HepG2 (cell line): ENCODE measurements around the gene TAF1B. TPM values are rescaled to one million over a fixed set of nuclear protein-coding genes. Genes with fewer than 3 reads are reported as not detected.
A peak's percentile ranks its signal among the peaks of the same experiment; 100 is the strongest.

Source experiments
- ASH2L ChIP-seq: fragments of 300-600, 200-600 bp; sonication (generic); IDR thresholded peaks from 2 replicates; pipeline ENCODE4 v1.7.0; 2017; ENCODE audit warnings: low read depth, mild to moderate bottlenecking, moderate library complexity, mixed read lengths, low read length; ENCODE audit not compliant: insufficient read length
- ATM ChIP-seq: fragments of 450-650 bp; IDR thresholded peaks from 2 replicates; pipeline ENCODE4 v1.7.1; 2017; ENCODE audit warnings: mild to moderate bottlenecking, borderline replicate concordance
- BRCA1 ChIP-seq: sonication (generic); formaldehyde crosslinking; IDR thresholded peaks from 2 replicates; pipeline ENCODE4 v1.4.0; 2020; ENCODE audit warnings: missing genetic modification reagents
- EHMT2 ChIP-seq: fragments of 200-600 bp; sonication (generic); IDR thresholded peaks from 2 replicates; pipeline ENCODE4 v1.7.0; 2017; ENCODE audit warnings: antibody characterized with exemption, low read depth, low read length, borderline replicate concordance
- GLI4 ChIP-seq: sonication (generic); formaldehyde crosslinking; IDR thresholded peaks from 2 replicates; pipeline ENCODE4 v1.5.1; 2020; ENCODE audit warnings: missing genetic modification reagents, mild to moderate bottlenecking, moderate library complexity, borderline replicate concordance
- HNF4A ChIP-seq: sonication (generic); formaldehyde crosslinking; IDR thresholded peaks from 2 replicates; pipeline ENCODE4 v1.4.0; 2020; ENCODE audit warnings: missing genetic modification reagents
- MAZ ChIP-seq, 2 experiments: sonication (generic) in 1 of 2; formaldehyde crosslinking in 1 of 2; IDR thresholded peaks; 2 replicates each; pipeline versions ENCODE4 v1.5.0 to v1.6.1; 2012 to 2020; ENCODE audit warnings: low read depth in 2 of 2, mild to moderate bottlenecking in 2 of 2, borderline replicate concordance in 1 of 2, improper control_type of control experiment in 1 of 2, low read length in 1 of 2, missing genetic modification reagents in 1 of 2, moderate library complexity in 1 of 2
- NAIF1 ChIP-seq: sonication (generic); formaldehyde crosslinking; IDR thresholded peaks from 2 replicates; pipeline ENCODE4 v1.5.0; 2020; ENCODE audit warnings: mild to moderate bottlenecking, missing genetic modification reagents, borderline replicate concordance
- NR0B2 ChIP-seq: sonication (generic); formaldehyde crosslinking; IDR thresholded peaks from 2 replicates; pipeline ENCODE4 v1.4.0; 2020; ENCODE audit warnings: mild to moderate bottlenecking, missing genetic modification reagents
- NR2F2 ChIP-seq: IDR thresholded peaks from 2 replicates; pipeline ENCODE4 v1.6.1; 2012; ENCODE audit warnings: low read depth, inconsistent platforms, borderline replicate concordance
- PHB2 ChIP-seq: fragments of 450-650 bp; IDR thresholded peaks from 2 replicates; pipeline ENCODE4 v1.6.1; 2018; ENCODE audit not compliant: partially characterized antibody
- SALL1 ChIP-seq: sonication (generic); formaldehyde crosslinking; IDR thresholded peaks from 2 replicates; pipeline ENCODE4 v1.8.0; 2022; ENCODE audit warnings: mild to moderate bottlenecking, missing genetic modification reagents
- SRSF1 ChIP-seq: fragments of 200-400 bp; formaldehyde crosslinking; optimal IDR thresholded peaks from 2 replicates; pipeline ENCODE3; 2017; ENCODE audit warnings: mild to moderate bottlenecking, low read depth, low read length, moderate library complexity
- ZBTB1 ChIP-seq: sonication (generic); formaldehyde crosslinking; IDR thresholded peaks from 2 replicates; pipeline ENCODE4 v1.4.0; 2020; ENCODE audit warnings: missing genetic modification reagents, borderline replicate concordance
- ZFP41 ChIP-seq: sonication (generic); formaldehyde crosslinking; IDR thresholded peaks from 2 replicates; pipeline ENCODE4 v1.4.0; 2020; ENCODE audit warnings: mild to moderate bottlenecking, missing genetic modification reagents, borderline replicate concordance
- ZNF138 ChIP-seq: sonication (generic); formaldehyde crosslinking; IDR thresholded peaks from 2 replicates; pipeline ENCODE4 v1.5.0; 2020; ENCODE audit warnings: mild to moderate bottlenecking, low read depth, missing genetic modification reagents
- ZNF24 ChIP-seq: fragments of 450-650 bp; IDR thresholded peaks from 2 replicates; pipeline ENCODE4 v1.6.1; 2017; ENCODE audit warnings: antibody characterized with exemption, mild to moderate bottlenecking
- ZNF572 ChIP-seq: sonication (generic); formaldehyde crosslinking; IDR thresholded peaks from 2 replicates; pipeline ENCODE4 v1.5.1; 2020; ENCODE audit warnings: mild to moderate bottlenecking, missing genetic modification reagents
- ZNF75D ChIP-seq: sonication (generic); formaldehyde crosslinking; IDR thresholded peaks from 2 replicates; pipeline ENCODE4 v1.8.1; 2023; ENCODE audit warnings: missing genetic modification reagents, mild to moderate bottlenecking, borderline replicate concordance
- ZNF839 ChIP-seq: sonication (generic); formaldehyde crosslinking; IDR thresholded peaks from 2 replicates; pipeline ENCODE4 v1.4.0; 2020; ENCODE audit warnings: missing genetic modification reagents, mild to moderate bottlenecking, borderline replicate concordance
- ZNF841 ChIP-seq: sonication (generic); formaldehyde crosslinking; IDR thresholded peaks from 2 replicates; pipeline ENCODE4 v1.8.1; 2023; ENCODE audit warnings: missing genetic modification reagents, borderline replicate concordance
- polyA plus RNA-seq, 8 experiments: library from polyadenylated mRNA; depleted of rRNA in 3 of 8; stranded (reverse) in 7 of 8; unstranded in 1 of 8; fragments of >200 nt; fragmentation: Illumina TruSeq in 4 of 8; extraction: Trizol in 4 of 8; gene quantifications; 2 replicates each; pipeline versions ENCODE4 v1.2.1 to v1.2.3, GENCODE V29; 2011 to 2016; ENCODE audit warnings: low read depth in 4 of 8, missing spikeins in 1 of 8, mixed read lengths in 1 of 8; ENCODE audit not compliant: insufficient read depth in 1 of 8
- total RNA-seq, 5 experiments: library from RNA; depleted of rRNA; stranded (reverse); fragments of >200 nt; fragmentation: Illumina TruSeq; extraction: Trizol; gene quantifications; 2 replicates each; pipeline ENCODE4 v1.2.3, GENCODE V29; 2016; ENCODE audit warnings: low read depth in 1 of 5
- TF ChIP-seq, protein P1 (sequence below): sonication (generic); formaldehyde crosslinking; IDR thresholded peaks from 2 replicates; pipeline ENCODE4 v1.4.0; 2020; ENCODE audit warnings: mild to moderate bottlenecking, low read depth, missing genetic modification reagents
- TF ChIP-seq, protein P2 (sequence below): sonication (generic); formaldehyde crosslinking; IDR thresholded peaks from 2 replicates; pipeline ENCODE4 v1.5.0; 2020; ENCODE audit warnings: missing genetic modification reagents, mild to moderate bottlenecking, borderline replicate concordance

TAF1B gene
- total and polyA plus RNA-seq, 2 of the 13 experiments (the other 11 are each of a cell fraction or from before 2014, with no cell fraction given), result 13.3 to 27.7 TPM

- TF ChIP-seq, protein P1, sequence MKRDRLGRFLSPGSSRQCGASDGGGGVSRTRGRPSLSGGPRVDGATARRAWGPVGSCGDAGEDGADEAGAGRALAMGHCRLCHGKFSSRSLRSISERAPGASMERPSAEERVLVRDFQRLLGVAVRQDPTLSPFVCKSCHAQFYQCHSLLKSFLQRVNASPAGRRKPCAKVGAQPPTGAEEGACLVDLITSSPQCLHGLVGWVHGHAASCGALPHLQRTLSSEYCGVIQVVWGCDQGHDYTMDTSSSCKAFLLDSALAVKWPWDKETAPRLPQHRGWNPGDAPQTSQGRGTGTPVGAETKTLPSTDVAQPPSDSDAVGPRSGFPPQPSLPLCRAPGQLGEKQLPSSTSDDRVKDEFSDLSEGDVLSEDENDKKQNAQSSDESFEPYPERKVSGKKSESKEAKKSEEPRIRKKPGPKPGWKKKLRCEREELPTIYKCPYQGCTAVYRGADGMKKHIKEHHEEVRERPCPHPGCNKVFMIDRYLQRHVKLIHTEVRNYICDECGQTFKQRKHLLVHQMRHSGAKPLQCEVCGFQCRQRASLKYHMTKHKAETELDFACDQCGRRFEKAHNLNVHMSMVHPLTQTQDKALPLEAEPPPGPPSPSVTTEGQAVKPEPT (CRISPR knock-in tag), result no peak
- TF ChIP-seq HNF4A (CRISPR knock-in tag) (no peak), ATM (no peak), NR2F2 (no peak), ZNF75D (CRISPR knock-in tag) (no peak), BRCA1 (no peak), NR0B2 (CRISPR knock-in tag) (no peak), GLI4 (CRISPR knock-in tag) (0 out of 2 replicates have a peak, but pooled peaks have one; percentile 66), PHB2 (no peak), ZBTB1 (CRISPR knock-in tag) (no peak), ASH2L (no peak), ZNF138 (no peak), ZFP41 (no peak), SALL1 (CRISPR knock-in tag) (peak; percentile 60), NAIF1 (CRISPR knock-in tag) (no peak; the same call in 1 of the 2 replicates), ZNF24 (no peak), SRSF1 (no peak), MAZ (IDR thresholded peaks at IDR 0.05; ENCODE audit: borderline replicate concordance, low read depth, low read length) (0 out of 2 replicates have a peak, but pooled peaks have one; percentile 8), MAZ (CRISPR knock-in tag; IDR thresholded peaks at IDR 0.05; ENCODE audit: low read depth) (no peak), ZNF841 (CRISPR knock-in tag) (no peak), EHMT2 (no peak), ZNF572 (CRISPR knock-in tag) (0 out of 2 replicates have a peak, but pooled peaks have one; percentile 33), ZNF839 (CRISPR knock-in tag) (peak; percentile 19; the same call in 1 of the 2 replicates)
- TF ChIP-seq, protein P2, sequence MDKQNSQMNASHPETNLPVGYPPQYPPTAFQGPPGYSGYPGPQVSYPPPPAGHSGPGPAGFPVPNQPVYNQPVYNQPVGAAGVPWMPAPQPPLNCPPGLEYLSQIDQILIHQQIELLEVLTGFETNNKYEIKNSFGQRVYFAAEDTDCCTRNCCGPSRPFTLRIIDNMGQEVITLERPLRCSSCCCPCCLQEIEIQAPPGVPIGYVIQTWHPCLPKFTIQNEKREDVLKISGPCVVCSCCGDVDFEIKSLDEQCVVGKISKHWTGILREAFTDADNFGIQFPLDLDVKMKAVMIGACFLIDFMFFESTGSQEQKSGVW (CRISPR knock-in tag), result no peak
Observed at GRCh38 chr2:9800975-9801726, 42.1 kb upstream of the TAF1B start (continued).
